Heart right ventricle (tissue), 16 donors: Measurements from ENCODE around the gene PLCB1. TPM values are rescaled to one million over a fixed set of nuclear protein-coding genes. Genes with fewer than 3 reads are reported as not detected.
A peak's percentile ranks its signal among the peaks of the same experiment; 100 is the strongest.

Experiments used
- ATAC-seq, 8 donors: fragments of 200-7000 bp; cut with Tn5 transposase; one replicate each; pipeline ENCODE4 v1.9.1; 2020; ENCODE audit warnings: mild to moderate bottlenecking in 8 of 8, moderate library complexity in 8 of 8, moderate number of reproducible peaks in 1 of 8
- DNase-seq, 2 donors: peaks; one replicate each; pipeline ENCODE4 v3.0.0-alpha.2; 2020
- H3K27ac ChIP-seq, 10 donors: fragments of 200-600 bp; sonication (generic) in 2 of 10; one replicate each; pipeline versions ENCODE4 v1.5.0 to v1.8.0; 2020 to 2022; ENCODE audit warnings: mild to moderate bottlenecking in 3 of 10
- H3K27me3 ChIP-seq, 7 donors: fragments of 200-600 bp; one replicate each; pipeline ENCODE4 v1.8.0; 2021 to 2022; ENCODE audit warnings: mild to moderate bottlenecking in 2 of 7
- H3K36me3 ChIP-seq, 9 donors: fragments of 200-600 bp; sonication (generic) in 1 of 9; one replicate each; pipeline versions ENCODE4 v1.5.0 to v1.8.0; 2020 to 2022; ENCODE audit warnings: mild to moderate bottlenecking in 2 of 9
- H3K4me1 ChIP-seq, 9 donors: fragments of 200-600 bp; sonication (generic) in 1 of 9; one replicate each; pipeline versions ENCODE4 v1.5.0 to v1.8.0; 2020 to 2022; ENCODE audit warnings: mild to moderate bottlenecking in 4 of 9
- H3K4me3 ChIP-seq, 10 donors: fragments of 200-600 bp; sonication (generic) in 2 of 10; one replicate each; pipeline versions ENCODE4 v1.5.0 to v1.8.0; 2020 to 2022; ENCODE audit warnings: mild to moderate bottlenecking in 7 of 10, moderate library complexity in 2 of 10
- H3K9me3 ChIP-seq, 11 donors: fragments of 200-600 bp in 10 of 11; sonication (generic) in 2 of 11; one replicate each; pipeline versions ENCODE4 v1.5.0 to v1.8.0; 2013 to 2022; ENCODE audit warnings: mild to moderate bottlenecking in 2 of 11, control low read depth in 1 of 11, moderate library complexity in 1 of 11
- CTCF ChIP-seq, 9 donors: fragments of 200-600 bp; sonication (generic) in 2 of 9; IDR thresholded peaks; one replicate each; pipeline versions ENCODE4 v1.5.0 to v1.8.0; 2021 to 2022; ENCODE audit warnings: antibody characterized with exemption in 9 of 9, mild to moderate bottlenecking in 5 of 9, moderate library complexity in 1 of 9
- WGBS, 2 donors: extraction: QIAGEN DNeasy Blood & Tissue Kit; methylation state at CpG; one replicate each; pipeline ENCODE4 v1.1.7; 2013; ENCODE audit warnings: inconsistent platforms in 1 of 2; 5-methylcytosine and 5-hydroxymethylcytosine counted together
- intact Hi-C, 10 donors: fragments of 100-400 bp; cut with DNase I; formaldehyde crosslinking; loops; one replicate each; pipeline versions ENCODE4 v1.11.1 to v1.14.2; 2022
- polyA plus RNA-seq, 2 donors: library from polyadenylated mRNA; stranded (reverse); fragments of 200-250 nt; gene quantifications; one replicate each; pipeline ENCODE4 v1.2.3, GENCODE V29; 2013
- total RNA-seq, 10 donors: library from RNA; stranded (reverse); fragmentation: NEBNext Ultra II Directional in 3 of 10; extraction: Animal tissue kit (Norgen Biotek cat#: 25700) in 3 of 10; gene quantifications; one replicate each; pipeline versions ENCODE4 v1.2.1 to v1.2.4, GENCODE V29; 2021 to 2023
- donor health status: Arrhythmogenic right ventricular cardiomyopathy.
- donor health status: ischemic (EF 13 %, LVEDD 7.1; RV severe dilation, severe dysfunction).
- donor health status: healthy with polysubstance abuse.
- donor health status: DM: no; HTN: yes; CAD: no.
- donor health status: DM: no; HTN: no; CAD: no.
- donor health status: ischemic (EF 25% LVEDD 6.9; RV normal size, moderate dysfunction).
- donor health status: ischemic (EF 25% LVEDD 5.7; RV mildly dilated, moderate dysfunction).
- donor health status: healthy.
- donor health status: DM: yes; HTN: yes; CAD: no.
- donor health status: Ischemic cardiomyopathy.
- donor health status: ischemic (EF 35%, LVEDD 5.7; RV mildly dilated, moderate dysfunction).
- donor health status: nonischemic (EF 11% LVEDD 7.7; RV severe dilation, severe dysfunction).
- donor health status: DM: yes; HTN: yes; CAD: no.
- donor health status: PGD.
- donor health status: ischemic (EF 29% LVEDD 5.4; RV normal size, mild dysfunction).
- donor health status: nonischemic (EF 23%, LVEDD 6.1; RV moderate dilation, normal function).

The PLCB1 gene
- total and polyA plus RNA-seq, 12 donors = 2.2 to 12.7 (median 7.1) TPM

GRCh38 chr20:8673116-8673515 lies 541.0 kb downstream of the PLCB1 start:
- WGBS, 2 donors = 98 to 100% methylated on average over 2 of the region's 2 CpGs
- Histone ChIP-seq H3K4me1 (peaks cover 0 to 16% (median 4%) of the 10 kb centered on the region in 9 donors), H3K9me3 (peaks cover 0 to 9% (median 0%) of the 10 kb centered on the region in 11 donors), H3K27ac (no peak overlapping the region), H3K36me3 (peaks cover 0 to 10% (median 0%) of the 10 kb centered on the region in 9 donors), H3K27me3 (no peaks in the 10 kb centered on the region), H3K4me3 (no peak overlapping the region)
- intact Hi-C loops = no loop called here
- TF ChIP-seq CTCF (IDR thresholded peaks at IDR 0.05) = no peak
- no peak for DNase-seq
- ATAC-seq = no peak

GRCh38 chr20:8675896-8676295 lies 543.8 kb downstream of the PLCB1 start:
- no peak overlapping the region for H3K27ac ChIP-seq
- intact Hi-C loops = no loop called here
- H3K27me3 ChIP-seq = no peaks in the 10 kb centered on the region
- no peak for TF ChIP-seq CTCF (IDR thresholded peaks at IDR 0.05)
- ATAC-seq (no peak), DNase-seq (no peak)
- H3K4me1 ChIP-seq = peaks cover 0 to 10% (median 0%) of the 10 kb centered on the region in 9 donors
- peaks cover 0 to 9% (median 0%) of the 10 kb centered on the region in 11 donors for H3K9me3 ChIP-seq
- no peak overlapping the region for H3K4me3 ChIP-seq
- H3K36me3 ChIP-seq = peaks cover 0 to 10% (median 0%) of the 10 kb centered on the region in 9 donors
- 97% methylated on average over 10 of the region's 10 CpGs for WGBS, 2 donors

- Histone ChIP-seq H3K9me3 (peaks cover 0 to 9% (median 0%) of the 10 kb centered on the region in 11 donors), H3K4me3 (no peak overlapping the region), H3K27me3 (no peaks in the 10 kb centered on the region), H3K36me3 (peaks cover 0 to 10% (median 0%) of the 10 kb centered on the region in 9 donors), H3K4me1 (no peaks in the 10 kb centered on the region), H3K27ac (peak overlapping the region in 2 of 10 donors; percentile 5 to 15)
- intact Hi-C loops = no loop called here
- ATAC-seq = peak in 5 of 8 donors; percentile 25 to 65 (median 52)
- WGBS, 2 donors = 36 to 39% methylated on average over 5 of the region's 5 CpGs
- DNase-seq = no peak
- TF ChIP-seq CTCF (IDR thresholded peaks at IDR 0.05) = no peak
Observed at GRCh38 chr20:8678098-8678776, 546.2 kb downstream of the PLCB1 start.

- H3K27me3 ChIP-seq = no peaks in the 10 kb centered on the region
- TF ChIP-seq CTCF (IDR thresholded peaks at IDR 0.05) = no peak
- ATAC-seq (no peak), DNase-seq (no peak)
- H3K4me3 ChIP-seq = no peak overlapping the region
- H3K27ac ChIP-seq = no peak overlapping the region
- 100% methylated on average over 1 of the region's 1 CpG for WGBS, 2 donors
- peaks cover 0 to 28% (median 8%) of the 10 kb centered on the region in 11 donors for H3K9me3 ChIP-seq
- no peaks in the 10 kb centered on the region for H3K4me1 ChIP-seq
- H3K36me3 ChIP-seq = peaks cover 0 to 24% (median 0%) of the 10 kb centered on the region in 9 donors
- intact Hi-C loops = no loop called here
Observed at GRCh38 chr20:8689337-8689736, 557.3 kb downstream of the PLCB1 start.
